Stimulated activated CD4-positive, alpha-beta T cell treated with anti-CD3 and anti-CD28 coated beads, Interleukin-1b, Interleukin-23, amount 100 ng/mL, for 24 hours (primary cell): ENCODE results near the gene IGFBP6.
"Not testable (repeated sequence)": the region's sequence is repeated elsewhere in the genome, so short reads cannot be mapped to it uniquely, and the experiment has no call there.

Experiments used
- DNase-seq, 4 experiments: peaks; one replicate each; pipeline ENCODE4 v3.0.0-alpha.2; 2020; ENCODE audit warnings: low read depth in 4 of 4, low spot score in 1 of 4

The IGFBP6 gene

GRCh38 chr12:53094796-53095595, 2.5 kb upstream of the IGFBP6 start:
- DNase-seq: not testable (repeated sequence)

- DNase-seq: not testable (repeated sequence)
Measured at GRCh38 chr12:53095596-53095895, 1.9 kb upstream of the IGFBP6 start.

- no peak for DNase-seq
Measured at GRCh38 chr12:53096089-53096741, 1.3 kb upstream of the IGFBP6 start.

GRCh38 chr12:53096759-53097158, 708 bp upstream of the IGFBP6 start:
- no peak for DNase-seq

GRCh38 chr12:53097207-53097563, 282 bp upstream of the IGFBP6 start:
- no peak for DNase-seq

- DNase-seq: no peak
Measured at GRCh38 chr12:53098354-53098981, 1.0 kb downstream of the IGFBP6 start.

- peak; percentile 78 to 84 (median 82) for DNase-seq
Measured at GRCh38 chr12:53099071-53099882, 1.8 kb downstream of the IGFBP6 start.

- no peak for DNase-seq
Measured at GRCh38 chr12:53100466-53101151, 3.1 kb downstream of the IGFBP6 start.

GRCh38 chr12:53101266-53101665, 3.8 kb downstream of the IGFBP6 start:
- DNase-seq: no peak

GRCh38 chr12:53101931-53102781, 4.7 kb downstream of the IGFBP6 start:
- no peak for DNase-seq

- DNase-seq: peak in 2 of 4 experiments; percentile 25 to 32
Measured at GRCh38 chr12:53102883-53103807, 5.7 kb downstream of the IGFBP6 start, which contains the start of gene SOAT2. Gene SOAT2, plus strand, starts transcription at chr12:53103486. Its CDS starts 92 bp downstream, at chr12:53103578.

GRCh38 chr12:53103860-53104305, 6.4 kb downstream of the IGFBP6 start:
- no peak for DNase-seq

GRCh38 chr12:53105256-53105655, 7.8 kb downstream of the IGFBP6 start:
- DNase-seq: no peak

- no peak for DNase-seq
Measured at GRCh38 chr12:53105712-53106439, 8.4 kb downstream of the IGFBP6 start.

GRCh38 chr12:53107122-53107521, 9.7 kb downstream of the IGFBP6 start:
- no peak for DNase-seq

GRCh38 chr12:53112431-53112830, 15.0 kb downstream of the IGFBP6 start:
- not testable (repeated sequence) for DNase-seq

GRCh38 chr12:53113136-53113705, 15.8 kb downstream of the IGFBP6 start:
- DNase-seq: no peak

GRCh38 chr12:53113951-53114350, 16.5 kb downstream of the IGFBP6 start:
- DNase-seq: no peak
